Measurements from ENCODE around the gene IGFL4. TPM values are rescaled to one million over a fixed set of nuclear protein-coding genes. Genes with fewer than 3 reads are reported as not detected.

The IGFL4 gene
- total RNA-seq, 2 experiments from 2014 or later = not detected

- CTCF ChIA-PET = no interaction called here
- peaks cover 0 to 17% of the 10 kb centered on the region in 2 experiments for H3K9me3 ChIP-seq (ENCODE audit: control insufficient read depth in 1 of 2, insufficient read depth in 1 of 2, low read length in 2 of 2)
- peaks cover 22% of the 10 kb centered on the region for H3K27me3 Mint-ChIP-seq
- no peak for TF ChIP-seq CTCF (IDR thresholded peaks at IDR 0.05)
- no peak for DNase-seq
- H3K4me1 Mint-ChIP-seq (ENCODE audit: low read depth) = peaks cover 14% of the 10 kb centered on the region
- no peaks in the 10 kb centered on the region for H3K36me3 Mint-ChIP-seq (ENCODE audit: low read depth)
- intact Hi-C loops (cut with DNase I, micrococcal nuclease) = no loop called here
- H3K27me3 ChIP-seq (ENCODE audit: control insufficient read depth in 1 of 2, insufficient read depth in 2 of 2, low read length in 2 of 2) = peaks cover 0 to 6% of the 10 kb centered on the region in 2 experiments
- POLR2A ChIA-PET = no interaction called here
- no peak overlapping the region for H3K4me3 ChIP-seq (ENCODE audit: low read length)
- H3K9me3 Mint-ChIP-seq = no peaks in the 10 kb centered on the region
- H3K4me3 Mint-ChIP-seq = no peak overlapping the region
- ATAC-seq (ENCODE audit: poor library complexity) = no peak
- H3K36me3 ChIP-seq (ENCODE audit: insufficient read depth, low read length) = no peaks in the 10 kb centered on the region
- peaks cover 13% of the 10 kb centered on the region for H3K4me1 ChIP-seq (ENCODE audit: insufficient read depth, low read length)
- H3K27ac Mint-ChIP-seq = no peak overlapping the region
- H3K27ac ChIP-seq (ENCODE audit: low read depth in 1 of 2, low read length in 2 of 2) = no peak overlapping the region
Observed at GRCh38 chr19:46030812-46031550, 9.8 kb downstream of the IGFL4 start.

GRCh38 chr19:46025835-46026234 lies 15.0 kb downstream of the IGFL4 start:
- no peak for DNase-seq
- Histone ChIP-seq H3K4me1 (ENCODE audit: insufficient read depth, low read length) (peaks cover 16% of the 10 kb centered on the region), H3K27ac (ENCODE audit: low read depth in 1 of 2, low read length in 2 of 2) (no peak overlapping the region), H3K9me3 (ENCODE audit: control insufficient read depth in 1 of 2, insufficient read depth in 1 of 2, low read length in 2 of 2) (no peaks in the 10 kb centered on the region), H3K4me3 (ENCODE audit: low read length) (no peak overlapping the region), H3K36me3 (ENCODE audit: insufficient read depth, low read length) (no peaks in the 10 kb centered on the region), H3K27me3 (ENCODE audit: control insufficient read depth in 1 of 2, insufficient read depth in 2 of 2, low read length in 2 of 2) (peaks cover 6 to 18% of the 10 kb centered on the region in 2 experiments)
- H3K27ac Mint-ChIP-seq = no peak overlapping the region
- peaks cover 22% of the 10 kb centered on the region for H3K4me1 Mint-ChIP-seq (ENCODE audit: low read depth)
- POLR2A ChIA-PET = no interaction called here
- intact Hi-C loops (cut with DNase I, micrococcal nuclease) = loop anchor here in 1 of 2 experiments (5.0 kb wide), 1 partner anchor 461 kb away; no protein-coding TSS in a partner anchor
- no peak overlapping the region for H3K4me3 Mint-ChIP-seq
- H3K36me3 Mint-ChIP-seq (ENCODE audit: low read depth) = no peaks in the 10 kb centered on the region
- CTCF ChIA-PET = interaction anchor here (2.2 kb wide), 1 partner anchor 240 kb away, joined by 10 read pairs; no protein-coding TSS in a partner anchor
- H3K27me3 Mint-ChIP-seq = peaks cover 37% of the 10 kb centered on the region
- no peak for TF ChIP-seq CTCF (IDR thresholded peaks at IDR 0.05)
- ATAC-seq (ENCODE audit: poor library complexity) = no peak
- H3K9me3 Mint-ChIP-seq = no peaks in the 10 kb centered on the region

- H3K27ac ChIP-seq (ENCODE audit: low read depth in 1 of 2, low read length in 2 of 2) = no peak overlapping the region
- TF ChIP-seq CTCF (IDR thresholded peaks at IDR 0.05) = no peak
- no peaks in the 10 kb centered on the region for H3K9me3 ChIP-seq (ENCODE audit: control insufficient read depth in 1 of 2, insufficient read depth in 1 of 2, low read length in 2 of 2)
- DNase-seq (no peak), ATAC-seq (ENCODE audit: poor library complexity) (no peak)
- Mint-ChIP-seq H3K27ac (no peak overlapping the region), H3K36me3 (ENCODE audit: low read depth) (no peaks in the 10 kb centered on the region), H3K27me3 (peaks cover 32% of the 10 kb centered on the region), H3K4me3 (no peak overlapping the region), H3K9me3 (no peaks in the 10 kb centered on the region), H3K4me1 (ENCODE audit: low read depth) (peaks cover 18% of the 10 kb centered on the region)
- peaks cover 6 to 18% of the 10 kb centered on the region in 2 experiments for H3K27me3 ChIP-seq (ENCODE audit: control insufficient read depth in 1 of 2, insufficient read depth in 2 of 2, low read length in 2 of 2)
- intact Hi-C loops (cut with DNase I, micrococcal nuclease) = no loop called here
- H3K36me3 ChIP-seq (ENCODE audit: insufficient read depth, low read length) = no peaks in the 10 kb centered on the region
- H3K4me3 ChIP-seq (ENCODE audit: low read length) = no peak overlapping the region
- ChIA-PET POLR2A (no interaction called here), CTCF (no interaction called here)
- H3K4me1 ChIP-seq (ENCODE audit: insufficient read depth, low read length) = peaks cover 10% of the 10 kb centered on the region
Observed at GRCh38 chr19:46023311-46023779, 17.5 kb downstream of the IGFL4 start.

Measured in CD4-positive, alpha-beta T cell (primary cell).